ENCODE data around the gene HSPA4L.

- TF ChIP-seq GATA3 (IDR thresholded peaks at IDR 0.05; ENCODE audit: low read depth, low read length): no peak
- no peak for TF ChIP-seq GATA2 (IDR thresholded peaks at IDR 0.05; ENCODE audit: low read depth, low read length)
These were observed 70.5 kb downstream of the HSPA4L start for GRCh38 chr4:127852661-127853060.

Measured in SH-SY5Y (cell line).